NCI-H2107 (cell line): ENCODE data around the gene PCYT1A.
"Not testable (repeated sequence)": the region's sequence is repeated elsewhere in the genome, so short reads cannot be mapped to it uniquely, and the experiment has no call there.

Experiments used
- DNase-seq: peaks from one replicate; lab custom pipeline; 2025; lab: John Stamatoyannopoulos, UW

Gene PCYT1A

DNA sequence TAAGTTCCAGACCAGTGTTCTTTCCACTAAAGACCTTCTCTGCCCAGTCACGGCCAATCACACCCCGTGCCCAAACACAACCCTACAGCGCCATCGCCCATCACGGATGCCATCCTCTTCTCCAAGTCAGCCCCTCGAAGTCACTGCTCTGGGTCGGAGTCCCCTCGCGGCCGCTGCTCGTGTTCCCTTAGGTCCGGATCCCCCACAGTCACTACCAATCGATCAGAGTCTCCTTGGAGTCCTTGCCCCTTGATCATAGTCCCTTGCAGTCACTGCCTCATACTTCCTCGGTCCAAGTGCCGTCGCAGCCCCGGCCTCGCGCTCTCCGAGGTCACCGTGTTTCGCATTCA lies 461 bp downstream of the PCYT1A start:
- DNase-seq, result no peak

DNA sequence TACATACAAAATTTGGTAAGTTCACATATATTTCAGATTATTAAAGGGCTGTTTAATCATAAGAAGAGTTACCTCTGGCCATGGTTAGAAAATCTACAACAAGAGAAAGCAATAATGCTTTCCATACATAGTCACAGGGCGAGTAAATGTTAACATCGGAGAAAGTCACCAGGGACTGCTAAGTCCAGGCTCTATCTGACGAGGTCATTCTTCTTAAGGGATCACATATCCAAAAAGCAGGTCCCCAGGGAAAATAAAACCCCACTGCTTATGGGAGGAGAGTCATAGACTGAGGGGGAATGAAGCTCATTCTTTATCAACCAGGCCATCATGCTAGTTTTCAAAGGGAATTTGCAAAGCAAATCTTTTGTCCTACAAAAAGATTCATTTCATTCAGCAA lies 3.1 kb downstream of the PCYT1A start:
- DNase-seq, result no peak

DNA sequence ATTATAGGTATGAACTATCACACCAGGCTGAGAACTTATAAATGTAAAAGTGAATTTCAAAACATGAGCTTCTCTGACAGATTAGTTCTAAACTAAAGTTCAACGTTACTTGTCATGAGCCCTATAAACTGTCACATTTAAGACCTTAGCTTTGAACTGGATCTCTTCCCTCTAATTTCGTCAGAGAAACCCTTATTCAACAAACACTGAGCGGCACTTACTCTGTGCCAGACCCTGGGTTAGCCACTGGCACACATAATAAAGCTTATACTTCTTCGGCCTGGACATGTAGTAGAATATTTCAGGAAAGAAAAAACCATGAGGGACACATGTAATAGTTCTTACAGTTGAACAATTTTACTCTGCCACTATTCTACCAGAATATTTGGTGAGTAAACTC lies 5.6 kb downstream of the PCYT1A start:
- DNase-seq, result no peak

DNA sequence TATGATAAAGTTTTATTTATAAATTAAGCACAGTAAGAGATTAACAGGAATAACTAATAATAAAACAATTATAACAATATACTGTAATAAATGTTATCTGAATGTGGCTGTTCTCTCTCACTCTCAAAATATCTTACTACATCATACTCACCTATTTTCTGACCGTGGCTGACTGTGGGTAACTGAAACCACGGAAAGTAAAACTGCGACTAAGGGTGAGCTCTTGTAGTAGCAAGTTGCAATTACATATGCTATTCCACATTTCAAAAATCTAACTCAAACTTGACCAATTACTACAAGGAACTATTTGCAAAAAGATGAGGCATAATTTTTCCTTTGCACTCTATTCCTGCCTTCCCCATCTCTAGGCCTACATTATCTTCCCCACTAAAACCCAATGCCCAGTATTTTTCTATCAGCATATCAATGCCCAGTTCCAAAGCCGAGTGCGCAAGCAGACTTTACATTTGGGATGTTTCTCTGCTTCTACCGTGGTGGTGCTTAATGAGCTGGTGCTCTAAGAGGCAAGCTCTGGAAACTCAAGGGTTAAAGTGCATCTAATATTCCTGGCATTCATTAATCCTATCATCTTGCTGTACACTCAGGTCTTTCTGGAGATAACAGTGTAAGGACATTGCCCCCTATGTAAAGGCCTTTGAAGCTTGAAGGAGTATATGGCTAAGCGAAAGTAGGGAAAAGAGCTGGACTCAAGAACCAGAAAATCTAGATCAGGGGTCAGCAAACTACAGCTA lies 6.7 kb downstream of the PCYT1A start:
- DNase-seq, result no peak

DNA sequence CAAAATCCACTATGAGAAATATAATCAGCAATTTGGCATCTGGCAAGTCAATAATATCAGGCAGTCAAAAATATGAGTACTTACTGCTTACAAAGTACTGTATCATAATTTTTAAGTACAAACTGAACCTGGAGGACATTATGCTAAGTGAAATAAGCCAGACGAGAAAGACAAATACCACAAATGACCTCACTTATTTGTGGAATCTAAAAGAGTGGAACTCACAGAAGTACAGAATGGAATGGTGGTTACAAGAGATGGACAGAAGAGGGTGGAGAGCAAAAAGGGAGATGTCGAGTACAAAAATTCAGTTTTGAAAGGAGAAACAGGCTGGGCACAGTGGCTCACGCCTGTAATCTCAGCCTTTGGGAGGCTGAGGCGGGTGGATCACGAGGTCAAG lies 12.4 kb downstream of the PCYT1A start:
- DNase-seq, result no peak

DNA sequence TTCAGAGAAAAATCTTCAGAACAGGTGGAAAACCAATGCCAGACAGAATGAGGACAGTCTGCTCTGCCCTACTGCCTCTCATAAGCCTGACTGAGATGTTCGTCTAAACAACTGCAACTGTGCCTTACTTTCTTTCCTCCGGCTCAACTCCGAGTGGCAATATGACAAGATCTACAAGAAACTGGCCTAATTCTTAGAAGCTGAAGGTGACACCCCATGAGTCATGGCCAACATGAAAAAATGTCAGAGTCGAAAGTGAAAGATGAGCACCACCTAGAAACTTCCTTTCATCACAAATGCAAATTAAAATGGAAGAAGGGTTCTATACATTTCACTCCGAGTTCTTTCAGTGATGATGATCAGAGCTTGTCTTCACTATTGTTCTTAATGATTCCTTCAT lies 12.9 kb downstream of the PCYT1A start:
- DNase-seq, result no peak

DNA sequence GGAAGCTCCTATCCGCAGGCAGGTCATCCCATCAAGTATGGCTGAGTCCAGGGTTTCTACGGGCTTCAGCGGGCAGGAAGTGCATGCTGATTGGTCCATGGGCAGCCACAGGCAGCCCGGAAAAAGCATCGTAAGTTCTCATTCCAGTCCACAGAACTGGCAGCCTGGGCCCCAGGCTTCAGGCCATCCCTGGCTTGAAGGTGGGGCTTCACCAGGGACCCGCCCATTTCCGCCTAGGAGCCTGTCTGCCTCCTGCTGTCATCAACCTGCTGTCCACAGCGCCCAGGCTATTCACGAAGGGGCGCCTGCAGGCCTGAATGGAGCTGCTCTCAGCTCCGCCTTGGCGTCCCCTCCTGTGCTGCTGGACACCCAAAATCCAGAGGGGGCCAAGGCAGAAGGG lies 13.9 kb downstream of the PCYT1A start:
- no peak for DNase-seq

DNA sequence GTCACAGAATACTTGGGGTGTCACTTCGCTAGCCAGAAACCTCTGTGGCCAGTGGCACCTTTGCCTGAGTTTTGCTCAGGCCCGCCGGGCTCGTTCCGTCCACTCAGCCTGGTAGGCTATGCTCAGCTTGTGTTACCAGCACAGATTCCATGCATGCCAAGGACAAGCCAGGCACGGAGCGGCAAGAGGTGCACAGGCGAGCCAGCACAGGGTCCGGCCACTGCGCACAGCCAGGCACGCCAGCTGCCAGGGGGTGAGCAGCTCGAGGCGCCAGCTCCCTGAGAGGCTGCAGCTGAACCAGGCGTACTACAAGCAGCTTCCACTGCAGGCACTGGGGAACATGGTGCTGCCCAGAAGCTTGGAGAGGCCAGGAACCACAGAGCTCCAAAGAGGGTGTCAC lies 14.7 kb downstream of the PCYT1A start:
- DNase-seq, result no peak

DNA sequence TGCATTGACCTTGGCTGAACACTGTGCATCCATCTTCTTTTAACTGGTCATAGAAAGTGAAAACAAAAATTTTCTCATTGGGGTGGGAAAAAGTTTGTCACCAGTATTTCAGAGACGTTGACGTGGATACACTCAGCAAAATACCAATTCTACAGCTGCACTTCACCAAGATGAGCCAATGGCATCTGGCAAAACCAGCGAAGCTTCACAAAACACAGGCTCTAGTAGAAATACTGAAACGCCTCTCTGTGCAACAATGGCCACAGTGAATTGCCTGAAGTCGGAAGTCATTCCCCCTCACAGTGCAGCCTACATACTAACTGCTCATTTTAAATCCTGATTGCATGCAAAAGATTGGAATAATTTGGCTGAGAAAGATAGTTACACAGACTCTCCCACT lies 17.0 kb downstream of the PCYT1A start:
- DNase-seq, result no peak

DNA sequence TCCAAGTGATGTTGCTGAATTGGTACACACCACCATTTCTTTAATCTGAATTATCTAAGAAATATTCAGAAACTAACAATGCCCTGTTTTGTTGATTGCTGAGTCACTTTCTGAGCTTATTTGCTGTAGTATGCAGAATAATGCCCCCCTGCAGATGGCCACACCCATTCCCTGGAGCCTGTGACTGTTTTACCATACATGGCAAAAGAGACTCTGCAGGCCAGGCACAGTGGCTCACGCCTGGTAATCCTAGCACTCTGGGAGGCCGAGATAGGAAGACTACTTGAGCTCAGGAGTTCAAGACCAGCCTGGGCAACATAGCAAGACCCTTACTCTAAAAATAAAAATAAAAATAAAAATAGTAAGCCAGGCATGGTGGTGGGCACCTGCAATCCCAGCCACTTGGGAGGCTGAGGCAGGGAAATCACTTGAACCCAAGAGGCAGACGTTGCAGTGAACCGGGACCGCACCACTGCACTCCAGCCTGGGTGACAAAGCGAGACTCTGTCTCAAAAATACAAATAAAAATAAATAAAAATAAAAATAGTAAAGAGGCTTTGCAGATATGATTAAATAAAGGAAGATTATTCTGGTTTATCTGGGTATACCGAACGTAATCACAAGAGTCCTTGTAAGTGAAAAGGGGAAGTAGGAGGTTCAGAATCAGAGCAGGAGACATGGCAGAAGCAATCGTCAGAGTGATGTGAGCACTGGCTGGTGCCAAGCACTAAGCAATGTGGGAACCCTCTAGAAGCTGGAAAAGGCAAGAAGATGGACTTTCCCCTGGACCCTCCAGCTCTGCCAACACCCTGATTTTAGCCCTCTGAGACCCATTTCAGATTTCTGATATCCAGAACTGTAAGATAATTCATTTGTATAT lies 19.0 kb downstream of the PCYT1A start:
- DNase-seq, result no peak

DNA sequence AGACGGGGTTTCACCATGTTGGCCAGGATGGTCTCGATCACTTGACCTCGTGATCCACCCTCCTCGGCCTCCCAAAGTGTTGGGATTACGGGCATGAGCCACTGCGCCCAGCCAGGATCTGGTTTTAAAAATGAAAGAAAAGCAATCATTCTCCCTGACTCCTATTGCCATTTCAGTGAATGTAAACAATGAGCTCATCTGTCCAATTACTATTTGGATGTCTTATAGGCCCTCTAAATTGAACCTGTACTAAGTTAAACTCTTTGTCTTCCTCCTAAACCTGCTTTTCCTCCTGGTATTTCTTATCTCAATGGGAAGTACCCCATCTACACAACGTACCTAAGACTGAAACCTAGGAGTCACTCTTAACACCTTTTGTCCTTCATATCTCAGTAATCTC lies 23.7 kb downstream of the PCYT1A start:
- no peak for DNase-seq

DNA sequence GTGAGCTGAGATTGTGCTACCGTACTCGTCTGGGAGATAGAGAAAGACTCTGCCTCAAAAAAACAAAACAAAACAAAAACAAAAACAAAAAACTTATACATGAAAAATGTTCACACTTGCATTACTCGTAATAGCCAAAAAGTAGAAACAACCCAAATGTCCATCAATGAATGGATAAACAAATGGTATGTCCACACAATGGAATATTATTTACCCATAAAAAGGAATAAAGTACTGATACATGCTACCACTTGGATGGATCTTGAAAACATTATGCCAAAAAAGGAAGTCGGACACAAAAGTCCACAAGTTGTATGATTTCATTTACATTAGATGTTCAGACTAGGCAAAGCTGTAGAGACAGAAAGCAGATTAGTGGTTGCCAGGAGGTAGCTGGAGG lies 26.7 kb downstream of the PCYT1A start:
- DNase-seq, result no peak

DNA sequence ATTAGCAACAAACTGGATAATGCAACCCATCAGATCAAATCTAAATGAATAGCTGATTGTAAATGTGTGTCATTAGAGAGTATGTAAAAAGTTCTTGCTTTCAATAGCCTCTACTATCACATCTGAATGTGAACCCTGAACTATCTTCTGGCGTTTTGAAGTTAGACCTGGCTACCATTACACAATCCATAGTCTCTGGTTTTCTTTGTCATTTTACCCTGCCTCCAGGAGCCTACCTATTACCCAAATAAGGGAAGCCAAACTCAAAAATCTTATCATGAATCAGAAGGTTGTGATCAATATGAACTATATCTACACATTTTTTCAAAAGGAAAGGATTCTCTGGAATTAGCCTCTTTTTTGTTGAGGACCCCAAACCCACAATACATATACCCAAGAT lies 31.8 kb downstream of the PCYT1A start:
- no peak for DNase-seq

DNA sequence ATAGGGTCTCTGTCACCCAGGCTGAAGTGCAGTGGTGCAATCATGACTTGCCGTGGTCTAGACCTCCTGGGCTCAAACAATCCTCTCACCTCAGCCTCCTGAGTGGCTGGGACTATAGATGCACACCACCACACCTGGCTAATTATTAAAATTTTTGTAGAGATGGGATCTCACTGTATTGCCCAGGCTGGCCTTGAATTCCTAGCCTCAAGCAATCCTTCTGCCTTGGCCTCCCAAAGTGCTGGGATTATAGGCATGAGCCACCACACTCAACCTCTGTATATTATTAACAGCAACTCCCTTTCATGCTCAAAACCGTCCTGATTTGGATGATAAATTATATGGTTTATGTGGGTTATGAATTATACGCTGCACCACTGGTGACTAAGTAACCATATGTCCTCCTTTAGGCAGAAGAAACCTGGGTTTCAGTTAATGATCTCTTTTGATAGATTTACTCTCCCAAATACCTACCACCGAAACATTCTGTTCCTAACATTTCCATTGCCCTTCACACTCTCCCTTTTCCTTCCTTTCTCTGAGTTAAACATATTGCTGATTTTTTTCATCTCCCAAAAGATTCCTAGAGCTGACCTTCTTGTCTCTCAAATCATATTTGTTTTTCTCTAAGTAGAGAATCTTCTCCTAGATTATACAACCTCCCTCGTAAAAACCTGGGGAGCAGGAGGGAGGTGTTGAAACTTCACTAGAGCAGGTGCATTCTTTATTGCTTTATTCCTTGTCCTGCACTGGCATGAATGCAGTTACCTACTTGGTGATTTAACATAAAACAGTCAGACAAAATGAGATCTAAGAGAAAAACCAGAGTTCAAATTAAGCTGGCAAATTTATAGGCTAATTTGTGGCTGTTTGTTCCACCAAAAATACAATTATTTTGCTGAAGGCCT lies 32.9 kb downstream of the PCYT1A start:
- DNase-seq, result no peak

DNA sequence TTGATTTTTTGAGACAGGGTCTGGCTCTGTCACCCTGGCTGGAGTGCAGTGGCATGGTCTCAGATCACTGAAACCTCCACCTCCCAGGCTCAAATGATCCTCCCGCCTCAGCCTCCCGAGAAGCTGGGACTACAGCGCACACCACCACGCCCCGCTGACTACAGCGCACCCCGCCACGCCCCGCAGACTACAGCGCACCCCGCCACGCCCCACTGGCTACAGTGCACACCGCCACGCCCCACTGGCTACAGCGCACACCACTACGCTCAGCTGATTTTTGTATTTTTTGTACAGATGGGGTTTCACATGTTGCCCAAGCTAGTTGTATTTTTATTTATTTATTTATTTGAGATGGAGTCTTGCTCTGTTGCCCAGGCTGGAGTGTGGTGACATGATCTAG lies 35.6 kb downstream of the PCYT1A start:
- DNase-seq, result no peak

DNA sequence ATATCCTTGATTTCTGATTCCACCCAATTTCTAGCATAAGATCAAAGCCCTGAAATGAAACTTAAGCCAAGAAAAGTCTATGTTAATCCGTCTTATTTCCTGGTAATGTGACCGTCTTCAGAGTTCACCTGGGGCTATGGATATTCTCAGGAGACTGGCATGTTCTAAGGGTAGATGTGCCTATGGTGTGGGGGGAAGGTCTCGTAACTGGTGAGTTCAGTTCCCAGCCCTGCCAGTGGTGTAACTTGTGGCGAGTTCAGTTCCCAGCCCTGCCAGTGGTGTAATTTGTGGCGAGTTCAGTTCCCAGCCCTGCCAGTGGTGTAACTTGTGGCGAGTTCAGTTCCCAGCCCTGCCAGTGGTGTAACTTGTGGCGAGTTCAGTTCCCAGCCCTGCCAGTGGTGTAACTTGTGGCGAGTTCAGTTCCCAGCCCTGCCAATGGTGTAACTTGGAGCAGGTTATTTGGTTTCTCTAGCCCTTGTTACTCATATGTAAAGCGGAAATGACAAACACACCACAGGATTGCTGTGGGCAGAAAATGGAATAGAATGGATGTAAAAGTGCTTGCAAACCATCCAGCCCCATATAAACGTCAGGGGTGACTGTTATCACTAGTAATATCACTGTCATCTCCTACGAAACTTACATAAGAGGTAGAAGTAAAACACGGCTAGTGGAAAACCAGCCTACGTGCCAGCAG lies 40.8 kb downstream of the PCYT1A start:
- DNase-seq, result no peak

DNA sequence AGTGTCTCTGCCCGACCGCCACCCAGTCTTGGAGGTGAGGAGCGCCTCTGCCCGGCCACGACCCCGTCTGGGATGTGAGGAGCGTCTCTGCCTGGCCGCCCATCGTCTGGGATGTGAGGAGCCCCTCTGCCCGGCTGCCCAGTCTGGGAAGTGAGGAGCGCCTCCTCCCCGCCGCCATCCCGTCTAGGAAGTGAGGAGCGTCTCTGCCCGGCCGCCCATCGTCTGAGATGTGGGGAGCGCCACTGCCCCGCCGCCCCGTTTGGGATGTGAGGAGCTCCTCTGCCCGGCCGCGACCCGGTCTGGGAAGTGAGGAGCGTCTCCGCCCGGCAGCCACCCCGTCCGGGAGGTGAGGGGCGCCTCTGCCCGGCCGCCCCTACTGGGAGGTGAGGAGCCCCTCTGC lies 43.4 kb downstream of the PCYT1A start:
- DNase-seq, result not testable (repeated sequence)

DNA sequence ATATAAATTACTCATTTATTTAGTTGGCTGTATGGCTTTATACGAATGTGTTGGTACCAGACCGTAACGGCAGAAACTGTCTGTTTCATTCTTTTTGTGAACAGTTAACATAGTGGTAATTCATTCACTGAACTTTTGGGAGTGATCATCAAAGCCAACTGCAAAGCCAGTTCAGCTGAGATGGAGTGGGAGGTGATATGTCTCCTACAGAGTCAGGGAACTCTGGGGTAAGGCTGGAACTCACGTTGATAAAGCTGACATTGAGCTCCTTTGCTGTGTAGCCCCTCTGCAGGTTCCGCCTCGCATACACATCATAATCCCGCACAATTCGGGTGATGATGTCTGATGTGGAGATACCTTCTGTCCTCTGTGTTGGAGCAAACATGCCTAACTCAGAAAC lies 45.8 kb downstream of the PCYT1A start:
- DNase-seq, result no peak

DNA sequence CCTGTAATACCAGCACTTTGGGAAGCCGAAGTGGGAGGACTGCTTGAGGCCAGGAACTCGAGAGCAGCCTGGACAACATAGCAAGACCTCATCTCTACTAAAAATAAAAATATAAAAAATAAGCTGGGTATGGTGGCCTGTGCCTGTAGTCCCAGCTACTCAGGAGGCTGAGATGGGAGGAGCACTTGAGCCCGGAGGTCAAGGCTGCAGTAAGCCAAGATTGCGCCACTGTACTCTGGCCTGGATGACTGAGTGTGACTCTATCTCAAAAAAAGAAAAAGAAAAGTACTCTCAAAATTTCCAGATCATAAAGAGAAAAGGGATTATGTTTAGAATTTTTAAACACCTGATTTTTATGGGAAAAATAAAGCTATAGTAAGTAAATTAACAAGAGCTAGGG lies 47.1 kb downstream of the PCYT1A start:
- DNase-seq, result no peak

DNA sequence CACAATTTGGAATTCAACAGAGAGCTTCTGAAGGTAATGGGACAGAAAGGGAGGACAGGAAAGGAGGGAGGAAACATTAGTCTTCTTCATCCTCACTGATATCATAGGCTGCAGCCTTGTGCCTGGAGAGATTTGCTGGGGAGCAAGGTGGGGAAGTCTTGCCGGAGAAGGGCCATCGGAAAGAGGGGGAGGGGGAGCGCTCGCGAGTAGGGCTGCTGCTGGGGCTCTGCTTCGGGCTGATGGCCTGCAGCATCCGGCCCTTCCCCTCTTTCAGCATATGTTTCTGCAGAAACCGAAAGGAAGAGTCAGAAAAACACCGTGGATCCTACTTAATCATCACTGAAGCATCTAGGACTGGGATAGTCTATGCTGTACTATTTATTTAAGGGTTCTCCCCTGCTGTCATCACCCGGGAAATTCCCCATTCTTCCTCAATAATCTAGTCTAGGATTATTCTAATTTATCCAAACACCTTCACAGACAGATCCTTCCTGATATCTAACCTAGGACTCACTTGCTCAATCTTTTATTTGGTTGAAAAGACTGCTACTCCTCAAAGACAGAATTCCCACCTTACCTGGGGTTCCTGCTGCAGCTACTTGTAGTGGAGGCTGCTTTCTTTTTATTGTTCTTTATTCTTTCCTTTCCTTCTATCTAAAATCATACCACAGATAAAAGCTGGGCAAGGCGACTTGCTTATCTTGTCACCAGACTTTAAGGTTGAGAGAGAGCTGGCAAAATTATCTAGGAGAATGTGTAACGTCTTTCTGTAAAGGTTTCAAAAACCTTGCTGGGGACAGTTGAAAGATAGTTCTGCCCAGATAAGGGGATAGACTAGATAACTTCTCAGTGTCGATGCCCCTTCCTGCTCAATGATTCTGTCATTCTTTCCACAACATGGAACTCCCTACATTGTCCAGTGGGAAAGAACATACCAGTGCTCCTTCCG lies 48.6 kb downstream of the PCYT1A start:
- DNase-seq, result no peak

DNA sequence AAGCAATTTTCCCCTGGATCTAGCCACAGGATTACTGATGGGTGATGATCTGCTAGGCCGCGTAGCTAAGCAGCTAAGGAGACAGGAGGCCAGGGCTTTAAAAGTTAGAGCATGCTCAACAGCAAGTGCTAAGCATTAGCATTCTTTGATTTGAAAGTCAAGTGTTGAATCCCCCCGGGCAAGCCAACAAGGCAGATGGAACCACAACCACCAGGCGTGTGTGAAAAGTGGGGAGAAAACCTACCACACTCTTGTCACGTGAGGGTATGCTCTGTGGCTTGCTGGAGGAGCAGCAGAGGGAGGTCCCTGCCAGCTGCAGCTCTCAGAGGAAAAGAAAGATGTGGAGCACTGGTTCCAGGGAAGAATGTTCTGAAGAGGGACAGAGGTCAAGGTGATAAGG lies 50.3 kb downstream of the PCYT1A start:
- no peak for DNase-seq
